Astrocyte (in vitro differentiated cells and primary cell): ENCODE results near the gene PTRH1. TPM values are rescaled to one million over a fixed set of nuclear protein-coding genes. Genes with fewer than 3 reads are reported as not detected.

Source experiments
- DNase-seq: peaks from one replicate; pipeline ENCODE4 v3.0.0-alpha.2; 2010; ENCODE audit warnings: low read depth
- FAIRE-seq: peaks from 2 replicates; lab custom pipeline; 2011; peaks lifted over from hg19 to GRCh38; lab: Jason Lieb, UNC
- H2AFZ ChIP-seq: 2 replicates; pipeline ENCODE4 v1.6.0; 2012; ENCODE audit warnings: low read depth, low read length, inconsistent platforms
- H3K27ac ChIP-seq: 2 replicates; pipeline ENCODE4 v1.5.1; 2011; ENCODE audit warnings: low read depth, low read length, inconsistent platforms
- H3K27me3 ChIP-seq: 2 replicates; pipeline ENCODE4 v1.6.0; 2011; ENCODE audit warnings: low read length, inconsistent platforms; ENCODE audit not compliant: insufficient read depth
- H3K36me3 ChIP-seq: 2 replicates; pipeline ENCODE4 v1.5.1; 2011; ENCODE audit warnings: low read length, inconsistent platforms; ENCODE audit not compliant: insufficient read depth
- H3K4me1 ChIP-seq: 2 replicates; pipeline ENCODE4 v1.5.1; 2011; ENCODE audit warnings: low read length, inconsistent platforms; ENCODE audit not compliant: insufficient read depth
- H3K4me2 ChIP-seq: 2 replicates; pipeline ENCODE4 v1.6.0; 2012; ENCODE audit warnings: low read length, inconsistent platforms
- H3K4me3 ChIP-seq: 2 replicates; pipeline ENCODE4 v1.5.1; 2011; ENCODE audit warnings: low read depth, mild to moderate bottlenecking, low read length, inconsistent platforms; ENCODE audit not compliant: insufficient read depth
- H3K79me2 ChIP-seq: 2 replicates; pipeline ENCODE4 v1.6.0; 2012; ENCODE audit warnings: mild to moderate bottlenecking, low read length, inconsistent platforms; ENCODE audit not compliant: insufficient read depth
- H3K9ac ChIP-seq: 2 replicates; pipeline ENCODE4 v1.6.0; 2012; ENCODE audit warnings: mild to moderate bottlenecking, low read length, inconsistent platforms
- H3K9me3 ChIP-seq: 2 replicates; pipeline ENCODE4 v1.5.1; 2012; ENCODE audit warnings: low read depth, mild to moderate bottlenecking, low read length, inconsistent platforms; ENCODE audit not compliant: insufficient read depth
- H4K20me1 ChIP-seq: 2 replicates; pipeline ENCODE4 v1.6.0; 2012; ENCODE audit warnings: low read length, inconsistent platforms; ENCODE audit not compliant: insufficient read depth
- H3K27ac Mint-ChIP-seq: one replicate; pipeline ENCODE4 v1.8.0; 2021; ENCODE audit warnings: mild to moderate bottlenecking, mixed read lengths; ENCODE audit not compliant: unreplicated experiment
- H3K27me3 Mint-ChIP-seq: one replicate; pipeline ENCODE4 v1.8.0; 2021; ENCODE audit warnings: low read depth, mixed read lengths; ENCODE audit not compliant: unreplicated experiment
- H3K36me3 Mint-ChIP-seq: one replicate; pipeline ENCODE4 v1.8.0; 2021; ENCODE audit warnings: low read depth, mixed read lengths; ENCODE audit not compliant: unreplicated experiment
- H3K4me1 Mint-ChIP-seq: one replicate; pipeline ENCODE4 v1.8.0; 2021; ENCODE audit warnings: low read depth, mixed read lengths; ENCODE audit not compliant: unreplicated experiment
- H3K4me3 Mint-ChIP-seq: one replicate; pipeline ENCODE4 v1.8.0; 2021; ENCODE audit warnings: mild to moderate bottlenecking, moderate library complexity, mixed read lengths; ENCODE audit not compliant: unreplicated experiment
- H3K9me3 Mint-ChIP-seq: one replicate; pipeline ENCODE4 v1.8.0; 2021; ENCODE audit warnings: mild to moderate bottlenecking, mixed read lengths; ENCODE audit not compliant: unreplicated experiment
- CTCF ChIP-seq: IDR thresholded peaks from 2 replicates; pipeline ENCODE4 v1.5.1; 2011; ENCODE audit warnings: low read depth, mild to moderate bottlenecking, inconsistent platforms, low read length, moderate library complexity; ENCODE audit not compliant: insufficient read depth
- EZH2 ChIP-seq: IDR thresholded peaks from 2 replicates; pipeline ENCODE4 v1.6.1; 2012; ENCODE audit warnings: mild to moderate bottlenecking, low read length, inconsistent platforms; ENCODE audit not compliant: insufficient read depth
- total RNA-seq: library from RNA; stranded (reverse); gene quantifications from 2 replicates; pipeline ENCODE4 v1.2.1, GENCODE V29; 2021

Gene PTRH1
- total RNA-seq, 1 donor from 2014 or later = 9.9 TPM

- Histone ChIP-seq H3K4me3 (no peak overlapping the region), H3K27me3 (no peaks in the 10 kb centered on the region), H3K27ac (no peak overlapping the region), H2AFZ (no peak overlapping the region), H3K4me2 (no peak overlapping the region), H4K20me1 (no peaks in the 10 kb centered on the region), H3K9ac (no peak overlapping the region), H3K4me1 (peaks cover 10% of the 10 kb centered on the region), H3K36me3 (peaks cover 14% of the 10 kb centered on the region), H3K79me2 (no peaks in the 10 kb centered on the region), H3K9me3 (no peaks in the 10 kb centered on the region)
- Mint-ChIP-seq H3K4me1 (peaks cover 11% of the 10 kb centered on the region), H3K27me3 (peaks cover 4% of the 10 kb centered on the region), H3K27ac (no peak overlapping the region), H3K4me3 (no peak overlapping the region), H3K36me3 (peaks cover 37% of the 10 kb centered on the region), H3K9me3 (no peaks in the 10 kb centered on the region)
- TF ChIP-seq CTCF (no peak), EZH2 (no peak)
- no peak for FAIRE-seq
- no peak for DNase-seq
Observed at GRCh38 chr9:127679506-127679905, 36.0 kb downstream of the PTRH1 start.

- peaks cover 12% of the 10 kb centered on the region for H3K36me3 ChIP-seq
Observed at GRCh38 chr9:127676638-127677037, 38.8 kb downstream of the PTRH1 start.

More at GRCh38 chr9:127676638-127677037, 38.8 kb downstream of the PTRH1 start:
- Mint-ChIP-seq H3K36me3 (peaks cover 42% of the 10 kb centered on the region), H3K4me3 (no peak overlapping the region), H3K27me3 (peaks cover 4% of the 10 kb centered on the region), H3K4me1 (no peaks in the 10 kb centered on the region), H3K9me3 (no peaks in the 10 kb centered on the region), H3K27ac (no peak overlapping the region)
- DNase-seq (peak; percentile 23), FAIRE-seq (no peak)
- H3K9ac ChIP-seq = no peak overlapping the region
- H3K4me3 ChIP-seq = no peak overlapping the region
- no peak overlapping the region for H3K27ac ChIP-seq
- no peaks in the 10 kb centered on the region for H4K20me1 ChIP-seq
- TF ChIP-seq CTCF (no peak), EZH2 (no peak)
- no peaks in the 10 kb centered on the region for H3K79me2 ChIP-seq
- no peaks in the 10 kb centered on the region for H3K9me3 ChIP-seq
- H3K27me3 ChIP-seq = no peaks in the 10 kb centered on the region
- no peak overlapping the region for H2AFZ ChIP-seq
- H3K4me1 ChIP-seq = no peaks in the 10 kb centered on the region
- no peak overlapping the region for H3K4me2 ChIP-seq
